ENCODE data around the gene CDC20B. TPM values are rescaled to one million over a fixed set of nuclear protein-coding genes. Genes with fewer than 3 reads are reported as not detected.

CDC20B gene
- polyA plus RNA-seq, 1 donor from 2014 or later = not detected

DNA sequence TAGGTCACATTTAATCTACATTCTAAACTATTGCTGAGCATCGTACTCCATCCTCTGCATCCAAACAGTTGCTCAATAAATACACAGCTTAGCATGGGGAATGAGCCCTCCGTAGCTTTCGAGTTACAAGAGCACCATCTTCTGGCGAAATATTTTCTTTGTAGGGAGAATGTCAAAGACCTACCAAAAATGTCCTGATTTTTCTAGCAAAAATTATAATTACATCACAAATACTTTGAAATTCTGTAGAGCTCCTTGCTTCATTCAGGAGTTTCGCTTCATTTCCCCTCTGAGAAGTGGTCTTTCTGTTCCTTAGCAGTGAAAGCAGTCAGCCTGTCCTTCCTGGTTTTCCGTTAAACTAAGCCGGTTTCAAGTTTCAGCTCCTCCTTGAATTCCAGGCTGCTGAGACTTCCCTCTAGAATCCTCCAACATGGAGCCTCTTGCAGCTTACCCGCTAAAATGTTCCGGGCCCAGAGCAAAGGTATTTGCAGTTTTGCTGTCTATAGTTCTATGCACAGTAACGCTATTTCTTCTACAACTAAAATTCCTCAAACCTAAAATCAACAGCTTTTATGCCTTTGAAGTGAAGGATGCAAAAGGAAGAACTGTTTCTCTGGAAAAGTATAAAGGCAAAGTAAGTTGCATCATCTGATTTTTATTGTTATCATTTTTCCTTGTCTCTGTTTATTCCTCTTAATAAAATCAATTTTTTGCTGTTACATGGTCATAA, 13.0 kb downstream of the CDC20B start, which contains the start of gene GPX8:
TSS of gene GPX8 (plus strand) at position 409 of the 730 bp plus-strand sequence. CDS start at position 431, 22 bp downstream.
- no peak within 1 kb of the TSS for H2AFZ ChIP-seq (ENCODE audit: low read depth, low read length)
- no peaks in the 10 kb centered on the region for H3F3A ChIP-seq (ENCODE audit: insufficient read depth, low read length, poor library complexity, severe bottlenecking)
- no peaks in the 10 kb centered on the region for H4K20me1 ChIP-seq (ENCODE audit: insufficient read depth)
- TF ChIP-seq, protein P1, sequence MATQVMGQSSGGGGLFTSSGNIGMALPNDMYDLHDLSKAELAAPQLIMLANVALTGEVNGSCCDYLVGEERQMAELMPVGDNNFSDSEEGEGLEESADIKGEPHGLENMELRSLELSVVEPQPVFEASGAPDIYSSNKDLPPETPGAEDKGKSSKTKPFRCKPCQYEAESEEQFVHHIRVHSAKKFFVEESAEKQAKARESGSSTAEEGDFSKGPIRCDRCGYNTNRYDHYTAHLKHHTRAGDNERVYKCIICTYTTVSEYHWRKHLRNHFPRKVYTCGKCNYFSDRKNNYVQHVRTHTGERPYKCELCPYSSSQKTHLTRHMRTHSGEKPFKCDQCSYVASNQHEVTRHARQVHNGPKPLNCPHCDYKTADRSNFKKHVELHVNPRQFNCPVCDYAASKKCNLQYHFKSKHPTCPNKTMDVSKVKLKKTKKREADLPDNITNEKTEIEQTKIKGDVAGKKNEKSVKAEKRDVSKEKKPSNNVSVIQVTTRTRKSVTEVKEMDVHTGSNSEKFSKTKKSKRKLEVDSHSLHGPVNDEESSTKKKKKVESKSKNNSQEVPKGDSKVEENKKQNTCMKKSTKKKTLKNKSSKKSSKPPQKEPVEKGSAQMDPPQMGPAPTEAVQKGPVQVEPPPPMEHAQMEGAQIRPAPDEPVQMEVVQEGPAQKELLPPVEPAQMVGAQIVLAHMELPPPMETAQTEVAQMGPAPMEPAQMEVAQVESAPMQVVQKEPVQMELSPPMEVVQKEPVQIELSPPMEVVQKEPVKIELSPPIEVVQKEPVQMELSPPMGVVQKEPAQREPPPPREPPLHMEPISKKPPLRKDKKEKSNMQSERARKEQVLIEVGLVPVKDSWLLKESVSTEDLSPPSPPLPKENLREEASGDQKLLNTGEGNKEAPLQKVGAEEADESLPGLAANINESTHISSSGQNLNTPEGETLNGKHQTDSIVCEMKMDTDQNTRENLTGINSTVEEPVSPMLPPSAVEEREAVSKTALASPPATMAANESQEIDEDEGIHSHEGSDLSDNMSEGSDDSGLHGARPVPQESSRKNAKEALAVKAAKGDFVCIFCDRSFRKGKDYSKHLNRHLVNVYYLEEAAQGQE (IDR thresholded peaks at IDR 0.05; ENCODE audit: borderline replicate concordance) = no peak
- TF ChIP-seq, protein P2, sequence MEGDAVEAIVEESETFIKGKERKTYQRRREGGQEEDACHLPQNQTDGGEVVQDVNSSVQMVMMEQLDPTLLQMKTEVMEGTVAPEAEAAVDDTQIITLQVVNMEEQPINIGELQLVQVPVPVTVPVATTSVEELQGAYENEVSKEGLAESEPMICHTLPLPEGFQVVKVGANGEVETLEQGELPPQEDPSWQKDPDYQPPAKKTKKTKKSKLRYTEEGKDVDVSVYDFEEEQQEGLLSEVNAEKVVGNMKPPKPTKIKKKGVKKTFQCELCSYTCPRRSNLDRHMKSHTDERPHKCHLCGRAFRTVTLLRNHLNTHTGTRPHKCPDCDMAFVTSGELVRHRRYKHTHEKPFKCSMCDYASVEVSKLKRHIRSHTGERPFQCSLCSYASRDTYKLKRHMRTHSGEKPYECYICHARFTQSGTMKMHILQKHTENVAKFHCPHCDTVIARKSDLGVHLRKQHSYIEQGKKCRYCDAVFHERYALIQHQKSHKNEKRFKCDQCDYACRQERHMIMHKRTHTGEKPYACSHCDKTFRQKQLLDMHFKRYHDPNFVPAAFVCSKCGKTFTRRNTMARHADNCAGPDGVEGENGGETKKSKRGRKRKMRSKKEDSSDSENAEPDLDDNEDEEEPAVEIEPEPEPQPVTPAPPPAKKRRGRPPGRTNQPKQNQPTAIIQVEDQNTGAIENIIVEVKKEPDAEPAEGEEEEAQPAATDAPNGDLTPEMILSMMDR (IDR thresholded peaks at IDR 0.05; ENCODE audit: poor library complexity, severe bottlenecking) = peak; percentile 71
- peak; percentile 66 for TF ChIP-seq SMC3 (conservative IDR thresholded peaks at IDR 0.05; ENCODE audit: poor library complexity)
- TF ChIP-seq RAD21 (conservative IDR thresholded peaks at IDR 0.05) = peak; percentile 70
- no peak for TF ChIP-seq POLR2AphosphoS5 (IDR thresholded peaks at IDR 0.05)
- no peaks in the 10 kb centered on the region for H3K36me3 ChIP-seq (ENCODE audit: insufficient read depth, low read length)
- no peak within 1 kb of the TSS for H3K4me3 ChIP-seq (ENCODE audit: low read length)
- no peaks in the 10 kb centered on the region for H3K9me2 ChIP-seq (ENCODE audit: insufficient read depth, low read length)
- H3K9me3 ChIP-seq (ENCODE audit: low read length) = no peaks in the 10 kb centered on the region
- no peak within 1 kb of the TSS for H3K4me2 ChIP-seq (ENCODE audit: low read length)
- peaks cover 4% of the 10 kb centered on the region for H3K79me2 ChIP-seq (replicated peaks; ENCODE audit: insufficient read depth, low read length)
- H3K9ac ChIP-seq (ENCODE audit: low read length) = no peak within 1 kb of the TSS
- H3K27ac ChIP-seq (ENCODE audit: low read length) = no peak within 1 kb of the TSS
- H3K27me3 ChIP-seq (ENCODE audit: insufficient read depth, low read depth, low read length) = no peaks in the 10 kb centered on the region

DNA sequence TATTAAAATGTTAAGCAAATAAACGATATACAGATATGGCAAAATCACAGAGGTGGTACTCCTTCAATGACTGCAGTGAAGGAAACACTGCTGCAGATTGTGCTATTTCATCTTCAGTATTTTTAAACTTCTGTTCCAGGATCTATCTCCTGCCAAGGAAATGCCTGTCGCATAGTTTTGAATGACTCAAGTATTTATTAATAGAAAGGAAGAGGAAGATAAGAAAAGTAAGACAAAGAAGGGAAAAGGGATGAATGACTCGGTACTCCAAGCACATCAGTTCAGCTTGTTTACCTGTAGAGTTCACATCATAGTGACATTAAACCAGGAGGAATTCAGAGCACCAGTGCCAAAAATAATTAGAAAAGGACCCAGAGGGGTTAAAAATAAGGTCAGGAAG, 18.1 kb downstream of the CDC20B start:
- Histone ChIP-seq H3K4me2 (ENCODE audit: low read length) (no peak overlapping the region), H2AFZ (ENCODE audit: low read depth, low read length) (no peak overlapping the region), H4K20me1 (ENCODE audit: insufficient read depth) (no peaks in the 10 kb centered on the region), H3K9me3 (ENCODE audit: low read length) (no peaks in the 10 kb centered on the region), H3K79me2 (replicated peaks; ENCODE audit: insufficient read depth, low read length) (no peaks in the 10 kb centered on the region), H3K9ac (ENCODE audit: low read length) (no peak overlapping the region), H3F3A (ENCODE audit: insufficient read depth, low read length, poor library complexity, severe bottlenecking) (no peaks in the 10 kb centered on the region), H3K36me3 (ENCODE audit: insufficient read depth, low read length) (no peaks in the 10 kb centered on the region), H3K9me2 (ENCODE audit: insufficient read depth, low read length) (no peaks in the 10 kb centered on the region), H3K4me3 (ENCODE audit: low read length) (no peak overlapping the region), H3K27me3 (ENCODE audit: insufficient read depth, low read depth, low read length) (no peaks in the 10 kb centered on the region), H3K27ac (ENCODE audit: low read length) (no peak overlapping the region)
- TF ChIP-seq RAD21 (conservative IDR thresholded peaks at IDR 0.05) = no peak

DNA sequence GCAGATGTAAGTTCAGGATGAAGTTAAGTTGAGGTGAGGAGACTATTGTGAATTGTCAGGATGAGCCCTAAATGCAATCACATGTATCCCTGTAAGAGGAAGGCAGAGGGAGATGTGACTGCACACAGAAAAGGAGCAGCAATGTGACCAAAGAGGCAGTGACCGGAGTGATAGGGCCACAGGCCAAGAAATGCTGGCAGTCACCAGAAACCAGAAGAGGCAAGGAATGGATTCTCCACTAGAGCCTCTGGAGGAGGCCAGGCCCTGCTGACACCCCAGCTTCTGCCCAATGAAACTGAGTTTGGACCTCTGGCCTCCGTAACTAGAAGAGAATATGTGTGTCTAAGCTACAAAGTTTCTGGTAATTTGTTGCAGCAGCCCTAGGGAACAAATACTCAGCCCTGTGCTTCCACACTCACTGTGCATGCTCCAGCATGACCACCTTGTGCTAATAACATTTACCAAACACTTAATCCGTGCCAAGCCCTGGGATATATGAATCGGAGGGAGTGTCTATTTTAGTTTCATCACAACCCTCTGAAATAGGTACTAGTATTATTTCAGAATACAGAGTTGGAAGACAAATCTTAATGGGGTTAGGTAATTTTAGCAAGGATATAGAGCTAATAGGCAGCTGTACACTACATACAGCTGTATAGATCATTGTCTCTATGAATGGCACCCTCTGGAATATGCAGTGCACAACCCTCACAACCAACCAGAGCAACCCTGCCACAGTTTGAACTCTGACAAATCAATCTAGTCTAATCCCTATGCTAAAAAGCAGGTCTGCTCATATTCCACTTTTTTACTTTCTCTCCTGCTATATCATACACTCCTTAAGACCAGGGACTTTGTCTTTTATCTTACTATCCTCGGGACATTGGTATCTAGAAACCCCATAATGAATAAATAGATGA, 20.8 kb downstream of the CDC20B start:
- Histone ChIP-seq H2AFZ (ENCODE audit: low read depth, low read length) (no peak overlapping the region), H3K9me3 (ENCODE audit: low read length) (no peaks in the 10 kb centered on the region), H3K27me3 (ENCODE audit: insufficient read depth, low read depth, low read length) (no peaks in the 10 kb centered on the region), H3K4me3 (ENCODE audit: low read length) (no peak overlapping the region), H3K4me2 (ENCODE audit: low read length) (no peak overlapping the region), H3K79me2 (replicated peaks; ENCODE audit: insufficient read depth, low read length) (no peaks in the 10 kb centered on the region), H3K9me2 (ENCODE audit: insufficient read depth, low read length) (no peaks in the 10 kb centered on the region), H3K36me3 (ENCODE audit: insufficient read depth, low read length) (no peaks in the 10 kb centered on the region), H3K9ac (ENCODE audit: low read length) (no peak overlapping the region), H3K27ac (ENCODE audit: low read length) (no peak overlapping the region), H4K20me1 (ENCODE audit: insufficient read depth) (no peaks in the 10 kb centered on the region), H3F3A (ENCODE audit: insufficient read depth, low read length, poor library complexity, severe bottlenecking) (no peaks in the 10 kb centered on the region)
- TF ChIP-seq, protein P2 (IDR thresholded peaks at IDR 0.05; ENCODE audit: poor library complexity, severe bottlenecking) = no peak
- TF ChIP-seq EP300 (conservative IDR thresholded peaks at IDR 0.05; ENCODE audit: poor library complexity, severe bottlenecking) (no peak), RAD21 (conservative IDR thresholded peaks at IDR 0.05) (no peak), POLR2AphosphoS5 (IDR thresholded peaks at IDR 0.05) (no peak), EZH2 (IDR thresholded peaks at IDR 0.05; ENCODE audit: borderline replicate concordance, insufficient read depth, low read length, poor library complexity, severe bottlenecking) (no peak), SMC3 (conservative IDR thresholded peaks at IDR 0.05; ENCODE audit: poor library complexity) (no peak), TAF1 (IDR thresholded peaks at IDR 0.05; ENCODE audit: low read depth) (no peak), MXI1 (conservative IDR thresholded peaks at IDR 0.05; ENCODE audit: poor library complexity, severe bottlenecking) (no peak)
